ENCODE data around the gene B3GNT9. TPM values are rescaled to one million over a fixed set of nuclear protein-coding genes. Genes with fewer than 3 reads are reported as not detected.

B3GNT9 gene
- total and polyA plus RNA-seq, 2 donors from 2014 or later = 12.1 to 16.7 TPM

GRCh38 chr16:67149276-67150046 is 1.3 kb downstream of the B3GNT9 start:
- H3K27me3 ChIP-seq (ENCODE audit: control insufficient read depth, insufficient read depth, low read length) = peaks cover 4% of the 10 kb centered on the region
- H3K9ac ChIP-seq (ENCODE audit: low read length in 3 of 3) = no peak overlapping the region
- H3K4me3 ChIP-seq (ENCODE audit: low read length in 3 of 3) = no peak overlapping the region
- FAIRE-seq (no peak), DNase-seq (peak in 2 of 5 donors; percentile 63 to 79)
- H3K36me3 ChIP-seq (ENCODE audit: control insufficient read depth in 2 of 3, insufficient read depth in 3 of 3, low read length in 3 of 3) = peaks cover 2 to 28% (median 19%) of the 10 kb centered on the region in 3 donors
- H3K27ac ChIP-seq (ENCODE audit: low read depth in 2 of 2, low read length in 2 of 2) = no peak overlapping the region
- TF ChIP-seq, protein P1, sequence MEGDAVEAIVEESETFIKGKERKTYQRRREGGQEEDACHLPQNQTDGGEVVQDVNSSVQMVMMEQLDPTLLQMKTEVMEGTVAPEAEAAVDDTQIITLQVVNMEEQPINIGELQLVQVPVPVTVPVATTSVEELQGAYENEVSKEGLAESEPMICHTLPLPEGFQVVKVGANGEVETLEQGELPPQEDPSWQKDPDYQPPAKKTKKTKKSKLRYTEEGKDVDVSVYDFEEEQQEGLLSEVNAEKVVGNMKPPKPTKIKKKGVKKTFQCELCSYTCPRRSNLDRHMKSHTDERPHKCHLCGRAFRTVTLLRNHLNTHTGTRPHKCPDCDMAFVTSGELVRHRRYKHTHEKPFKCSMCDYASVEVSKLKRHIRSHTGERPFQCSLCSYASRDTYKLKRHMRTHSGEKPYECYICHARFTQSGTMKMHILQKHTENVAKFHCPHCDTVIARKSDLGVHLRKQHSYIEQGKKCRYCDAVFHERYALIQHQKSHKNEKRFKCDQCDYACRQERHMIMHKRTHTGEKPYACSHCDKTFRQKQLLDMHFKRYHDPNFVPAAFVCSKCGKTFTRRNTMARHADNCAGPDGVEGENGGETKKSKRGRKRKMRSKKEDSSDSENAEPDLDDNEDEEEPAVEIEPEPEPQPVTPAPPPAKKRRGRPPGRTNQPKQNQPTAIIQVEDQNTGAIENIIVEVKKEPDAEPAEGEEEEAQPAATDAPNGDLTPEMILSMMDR (IDR thresholded peaks at IDR 0.05; ENCODE audit: borderline replicate concordance, extremely low read depth, insufficient read depth) = no peak
- H3K4me1 ChIP-seq (ENCODE audit: control insufficient read depth in 2 of 3, insufficient read depth in 2 of 3, low read depth in 1 of 3, low read length in 3 of 3) = peaks cover 0 to 14% (median 0%) of the 10 kb centered on the region in 3 donors
- H3K9me3 ChIP-seq (ENCODE audit: control insufficient read depth in 2 of 3, insufficient read depth in 1 of 3, low read length in 3 of 3) = no peaks in the 10 kb centered on the region
- intact Hi-C loops (cut with DNase I) = no loop called here

- no peak for FAIRE-seq
- intact Hi-C loops (cut with DNase I) = no loop called here
- H3K36me3 ChIP-seq (ENCODE audit: control insufficient read depth in 2 of 3, insufficient read depth in 3 of 3, low read length in 3 of 3) = peaks cover 5 to 34% (median 21%) of the 10 kb centered on the region in 3 donors
- no peaks in the 10 kb centered on the region for H3K27me3 ChIP-seq (ENCODE audit: control insufficient read depth, insufficient read depth, low read length)
- H3K9me3 ChIP-seq (ENCODE audit: control insufficient read depth in 2 of 3, insufficient read depth in 1 of 3, low read length in 3 of 3) = no peaks in the 10 kb centered on the region
- H3K4me3 ChIP-seq (ENCODE audit: low read length in 3 of 3) = no peak overlapping the region
- H3K27ac ChIP-seq (ENCODE audit: low read depth in 2 of 2, low read length in 2 of 2) = no peak overlapping the region
- no peak overlapping the region for H3K9ac ChIP-seq (ENCODE audit: low read length in 3 of 3)
- H3K4me1 ChIP-seq (ENCODE audit: control insufficient read depth in 2 of 3, insufficient read depth in 2 of 3, low read depth in 1 of 3, low read length in 3 of 3) = peaks cover 0 to 14% (median 0%) of the 10 kb centered on the region in 3 donors
- DNase-seq = peak in 1 of 5 donors; percentile 53
- TF ChIP-seq, protein P1 (IDR thresholded peaks at IDR 0.05; ENCODE audit: borderline replicate concordance, extremely low read depth, insufficient read depth) = no peak
Measured at GRCh38 chr16:67148656-67149275, 2.0 kb downstream of the B3GNT9 start.

DNA sequence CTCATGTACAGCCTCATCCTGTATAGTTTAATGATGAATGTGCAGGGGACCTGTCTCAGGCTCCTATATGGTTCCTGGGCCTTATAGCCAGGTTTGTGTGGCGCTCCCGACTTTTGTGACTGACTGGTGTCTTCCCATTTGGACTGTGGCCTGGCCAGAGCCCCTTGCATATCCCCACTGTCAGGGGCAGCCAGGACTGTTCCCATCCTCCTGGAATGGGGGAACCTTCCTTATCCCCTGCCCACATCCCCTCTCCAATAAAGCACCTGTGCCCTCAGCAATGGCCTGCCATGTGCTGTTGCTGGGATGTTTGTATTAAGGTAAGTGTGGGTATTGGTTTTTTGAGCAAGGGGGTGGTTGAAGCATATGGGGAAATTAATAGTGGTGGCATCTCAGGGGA is 2.6 kb downstream of the B3GNT9 start:
- Histone ChIP-seq H3K27ac (ENCODE audit: low read depth in 2 of 2, low read length in 2 of 2) (no peak overlapping the region), H3K4me1 (ENCODE audit: control insufficient read depth in 2 of 3, insufficient read depth in 2 of 3, low read depth in 1 of 3, low read length in 3 of 3) (peaks cover 0 to 14% (median 0%) of the 10 kb centered on the region in 3 donors), H3K9me3 (ENCODE audit: control insufficient read depth in 2 of 3, insufficient read depth in 1 of 3, low read length in 3 of 3) (no peaks in the 10 kb centered on the region), H3K27me3 (ENCODE audit: control insufficient read depth, insufficient read depth, low read length) (no peaks in the 10 kb centered on the region), H3K4me3 (ENCODE audit: low read length in 3 of 3) (no peak overlapping the region), H3K36me3 (ENCODE audit: control insufficient read depth in 2 of 3, insufficient read depth in 3 of 3, low read length in 3 of 3) (peaks cover 5 to 34% (median 21%) of the 10 kb centered on the region in 3 donors), H3K9ac (ENCODE audit: low read length in 3 of 3) (no peak overlapping the region)
- TF ChIP-seq, protein P1 (IDR thresholded peaks at IDR 0.05; ENCODE audit: borderline replicate concordance, extremely low read depth, insufficient read depth) = no peak
- DNase-seq (peak in 1 of 5 donors; percentile 20), FAIRE-seq (no peak)
- intact Hi-C loops (cut with DNase I) = no loop called here

All from kidney (tissue), 14 donors.